IMR-90 (cell line): Measurements from ENCODE around the gene PRKN. TPM values are rescaled to one million over a fixed set of nuclear protein-coding genes. Genes with fewer than 3 reads are reported as not detected.

Experiments
- ATAC-seq: fragments of 200-7000 bp; cut with Tn5 transposase; 2 replicates; pipeline ENCODE4 v1.9.1; 2020; ENCODE audit warnings: low read depth, mild to moderate bottlenecking, moderate library complexity
- BruUV-seq: library from RNA; stranded (reverse); fragments of 400-500 nt; replicated peaks from 2 replicates; lab custom pipeline; 2021; lab: Mats Ljungman, UMichigan
- CTCF ChIA-PET: fragments of 300-600 bp; formaldehyde crosslinking; extraction: SDS; loops from one replicate; lab custom pipeline; 2021; ENCODE audit warnings: antibody characterized with exemption; lab: Yijun Ruan, JAX
- POLR2A ChIA-PET: fragments of 300-600 bp; sonication (Branson Sonifier 250); formaldehyde crosslinking; loops from one replicate; lab custom pipeline; 2022; ENCODE audit warnings: antibody characterized with exemption; ENCODE audit not compliant: unreplicated experiment; lab: Charles Lee
- DNase-seq: peaks from one replicate; pipeline ENCODE4 v3.0.0; 2013
- H2AFZ ChIP-seq: replicated peaks from 2 replicates; pipeline ENCODE3; 2013; ENCODE audit warnings: low read length, mild to moderate bottlenecking; ENCODE audit not compliant: poor library complexity
- H2AK5ac ChIP-seq: 2 replicates; pipeline ENCODE4 v1.6.1; 2013; ENCODE audit warnings: low read depth, low read length, inconsistent platforms
- H2AK9ac ChIP-seq: replicated peaks from 2 replicates; pipeline ENCODE3; 2013; ENCODE audit warnings: mild to moderate bottlenecking, low read depth, low read length, moderate library complexity; ENCODE audit not compliant: poor library complexity
- H2BK120ac ChIP-seq: 2 replicates; pipeline ENCODE4 v1.6.1; 2013; ENCODE audit warnings: low read depth, low read length, inconsistent platforms
- H2BK15ac ChIP-seq: 3 replicates; pipeline ENCODE4 v1.6.1; 2013; ENCODE audit warnings: low read depth, low read length, inconsistent platforms
- H2BK20ac ChIP-seq: 2 replicates; pipeline ENCODE4 v1.6.1; 2013; ENCODE audit warnings: low read depth, mild to moderate bottlenecking, inconsistent platforms, low read length, moderate library complexity
- H2BK5ac ChIP-seq: 2 replicates; pipeline ENCODE4 v1.6.1; 2013; ENCODE audit warnings: mild to moderate bottlenecking, low read depth, low read length, inconsistent platforms; ENCODE audit not compliant: poor library complexity, severe bottlenecking
- H3K14ac ChIP-seq: replicated peaks from 2 replicates; pipeline ENCODE4 v1.6.1; 2013; ENCODE audit warnings: low read depth, low read length, inconsistent platforms
- H3K18ac ChIP-seq: 2 replicates; pipeline ENCODE4 v1.6.1; 2013; ENCODE audit warnings: low read depth, low read length, control low read depth
- H3K23ac ChIP-seq: 2 replicates; pipeline ENCODE4 v1.6.1; 2013; ENCODE audit warnings: low read depth, low read length, inconsistent platforms
- H3K27ac ChIP-seq: 2 replicates; pipeline ENCODE4 v1.5.1; 2013; ENCODE audit warnings: mild to moderate bottlenecking, control low read depth, low read length; ENCODE audit not compliant: insufficient read depth
- H3K27me3 ChIP-seq: 2 replicates; pipeline ENCODE4 v1.6.1; 2013; ENCODE audit warnings: low read length; ENCODE audit not compliant: control insufficient read depth, insufficient read depth
- H3K36me3 ChIP-seq: 2 replicates; pipeline ENCODE4 v1.6.1; 2013; ENCODE audit warnings: low read length, mixed read lengths; ENCODE audit not compliant: control insufficient read depth, insufficient read depth
- H3K4ac ChIP-seq: 2 replicates; pipeline ENCODE4 v1.6.1; 2013; ENCODE audit warnings: low read depth, low read length, inconsistent platforms
- H3K4me1 ChIP-seq: 2 replicates; pipeline ENCODE4 v1.6.1; 2013; ENCODE audit warnings: low read length, mixed read lengths; ENCODE audit not compliant: control insufficient read depth, insufficient read depth
- H3K4me2 ChIP-seq: 2 replicates; pipeline ENCODE4 v1.6.1; 2013; ENCODE audit warnings: low read depth, mild to moderate bottlenecking, control low read depth, low read length, moderate library complexity
- H3K4me3 ChIP-seq: 2 replicates; pipeline ENCODE4 v1.5.1; 2013; ENCODE audit warnings: low read depth, mild to moderate bottlenecking, control low read depth, low read length, moderate library complexity; ENCODE audit not compliant: insufficient read depth
- H3K56ac ChIP-seq: 2 replicates; pipeline ENCODE4 v1.6.1; 2013; ENCODE audit warnings: low read length, inconsistent platforms; ENCODE audit not compliant: insufficient read depth; ENCODE audit errors: extremely low read depth
- H3K79me1 ChIP-seq, 2 experiments: 2 replicates each; pipeline ENCODE4 v1.6.1; 2013; ENCODE audit warnings: low read length in 2 of 2, inconsistent platforms in 1 of 2, low read depth in 1 of 2
- H3K9ac ChIP-seq: 2 replicates; pipeline ENCODE4 v1.6.1; 2013; ENCODE audit warnings: low read depth, low read length, control low read depth
- H3K9me1 ChIP-seq: 2 replicates; pipeline ENCODE4 v1.6.1; 2013; ENCODE audit warnings: low read length, inconsistent platforms; ENCODE audit not compliant: insufficient read depth
- H3K9me3 ChIP-seq: 2 replicates; pipeline ENCODE4 v1.6.1; 2013; ENCODE audit warnings: low read length; ENCODE audit not compliant: control insufficient read depth, insufficient read depth
- H4K20me1 ChIP-seq: 2 replicates; pipeline ENCODE4 v1.6.1; 2013; ENCODE audit warnings: low read length, inconsistent platforms; ENCODE audit not compliant: insufficient read depth
- H4K5ac ChIP-seq: 2 replicates; pipeline ENCODE4 v1.6.1; 2013; ENCODE audit warnings: mild to moderate bottlenecking, low read depth, low read length, control low read depth
- H4K8ac ChIP-seq, 2 experiments: 2 replicates each; pipeline ENCODE4 v1.6.1; 2013; ENCODE audit warnings: low read depth in 2 of 2, low read length in 2 of 2, control low read depth in 1 of 2, inconsistent platforms in 1 of 2
- H4K91ac ChIP-seq: 2 replicates; pipeline ENCODE4 v1.6.1; 2013; ENCODE audit warnings: low read depth, low read length, inconsistent platforms; ENCODE audit not compliant: insufficient read depth
- CEBPB ChIP-seq: IDR thresholded peaks from 2 replicates; pipeline ENCODE4 v1.6.1; 2012; ENCODE audit warnings: low read depth, low read length, improper control_type of control experiment
- FOS ChIP-seq: fragments of 150-350 bp; IDR thresholded peaks from 2 replicates; pipeline ENCODE4 v1.6.1; 2016; ENCODE audit warnings: low read depth, low read length
- RCOR1 ChIP-seq: IDR thresholded peaks from 2 replicates; pipeline ENCODE4 v1.6.1; 2012; ENCODE audit warnings: mild to moderate bottlenecking, low read length, improper control_type of control experiment; ENCODE audit not compliant: insufficient replicate concordance
- WGBS, 2 experiments: methylation state at CpG; one replicate each; pipeline versions ENCODE4 v1.1.5 to v1.1.7; 2013; ENCODE audit warnings: missing lambda C conversion rate in 2 of 2; ENCODE audit not compliant: insufficient read length in 1 of 2; ENCODE audit errors: extremely low coverage in 2 of 2; 5-methylcytosine and 5-hydroxymethylcytosine counted together
- dilution Hi-C: fragments of 300-500 bp; cut with HindIII; formaldehyde crosslinking; loops from one replicate; pipeline ENCODE4 v1.14.3; 2018; ENCODE audit warnings: low sequenced_read_pairs; ENCODE audit not compliant: unreplicated experiment
- in situ Hi-C: fragments of 300-500 bp; cut with MboI; formaldehyde crosslinking; loops from 3 replicates; pipeline ENCODE4 v1.14.3; 2019; ENCODE audit warnings: low sequenced_read_pairs, inconsistent platforms, mixed read lengths
- intact Hi-C: fragments of 100-400 bp; cut with micrococcal nuclease; formaldehyde crosslinking; loops from 2 replicates; pipeline ENCODE4 v1.10.0; 2022
- polyA plus RNA-seq, 3 experiments: library from polyadenylated mRNA; depleted of rRNA; stranded (reverse); fragments of >200 nt; gene quantifications; 2 replicates each; pipeline ENCODE4 v1.2.3, GENCODE V29; 2012; ENCODE audit warnings: low replicate concordance in 1 of 3
- total RNA-seq: library from RNA; depleted of rRNA; stranded (reverse); fragments of >200 nt; gene quantifications from 2 replicates; pipeline ENCODE4 v1.2.3, GENCODE V29; 2012
- TF ChIP-seq, protein P1 (sequence below): fragments of 150-350 bp; IDR thresholded peaks from 2 replicates; pipeline ENCODE4 v1.6.1; 2017; ENCODE audit warnings: mild to moderate bottlenecking, antibody characterized with exemption, low read length, low read depth

Gene PRKN
- total and polyA plus RNA-seq, 2 of the 4 experiments (the other 2 are of a cell fraction): 0.15 to 0.18 TPM

DNA sequence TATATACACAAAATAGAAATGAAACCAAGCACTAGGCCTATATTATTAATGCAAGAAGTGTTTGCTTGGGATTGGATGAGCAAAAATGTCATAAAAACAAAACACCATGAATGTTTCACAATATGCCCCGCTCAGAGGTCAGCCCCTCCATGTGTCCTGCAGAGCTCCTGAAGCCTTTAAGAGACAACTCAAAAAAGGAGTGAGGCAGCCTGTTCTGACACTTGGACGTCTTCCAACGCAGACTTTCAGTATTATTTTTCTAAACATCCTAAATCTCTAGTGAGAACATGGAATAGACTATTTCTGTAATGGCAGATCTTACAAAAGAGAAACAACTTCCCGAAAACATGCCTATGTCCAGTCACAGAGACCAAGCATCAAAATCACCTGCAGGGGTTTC, 322.6 kb downstream of the PRKN start:
- no peak overlapping the region for H2AFZ ChIP-seq
- H3K36me3 ChIP-seq: no peaks in the 10 kb centered on the region
- no peak overlapping the region for H3K14ac ChIP-seq
- H3K23ac ChIP-seq: no peak overlapping the region
- H2AK9ac ChIP-seq: no peak overlapping the region
- dilution Hi-C loops (no loop called here), intact Hi-C loops (no loop called here), in situ Hi-C loops (no loop called here)
- no peaks in the 10 kb centered on the region for H3K27me3 ChIP-seq
- H3K9me3 ChIP-seq: peaks cover 14% of the 10 kb centered on the region
- no peak overlapping the region for H4K5ac ChIP-seq
- WGBS, 2 experiments: no CpG with 5 or more reads among the region's 4 CpGs
- H2BK20ac ChIP-seq: no peak overlapping the region
- H2BK120ac ChIP-seq: no peak overlapping the region
- H3K27ac ChIP-seq: no peak overlapping the region
- H3K79me1 ChIP-seq: no peaks in the 10 kb centered on the region
- H3K18ac ChIP-seq: no peak overlapping the region
- H3K9ac ChIP-seq: no peak overlapping the region
- TF ChIP-seq, protein P1, sequence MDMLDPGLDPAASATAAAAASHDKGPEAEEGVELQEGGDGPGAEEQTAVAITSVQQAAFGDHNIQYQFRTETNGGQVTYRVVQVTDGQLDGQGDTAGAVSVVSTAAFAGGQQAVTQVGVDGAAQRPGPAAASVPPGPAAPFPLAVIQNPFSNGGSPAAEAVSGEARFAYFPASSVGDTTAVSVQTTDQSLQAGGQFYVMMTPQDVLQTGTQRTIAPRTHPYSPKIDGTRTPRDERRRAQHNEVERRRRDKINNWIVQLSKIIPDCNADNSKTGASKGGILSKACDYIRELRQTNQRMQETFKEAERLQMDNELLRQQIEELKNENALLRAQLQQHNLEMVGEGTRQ: no peak
- TF ChIP-seq CEBPB (no peak), FOS (no peak), RCOR1 (no peak)
- H3K4me2 ChIP-seq: no peak overlapping the region
- H2AK5ac ChIP-seq: no peak overlapping the region
- H3K4me3 ChIP-seq: no peak overlapping the region
- POLR2A ChIA-PET: no interaction called here
- no peak overlapping the region for H4K91ac ChIP-seq
- no TSS peak for BruUV-seq
- H3K9me1 ChIP-seq: no peaks in the 10 kb centered on the region
- H2BK5ac ChIP-seq: no peak overlapping the region
- DNase-seq (no peak), ATAC-seq (no peak)
- no peak overlapping the region for H2BK15ac ChIP-seq
- no peak overlapping the region for H4K8ac ChIP-seq
- CTCF ChIA-PET: no interaction called here
- no peaks in the 10 kb centered on the region for H3K4me1 ChIP-seq
- no peaks in the 10 kb centered on the region for H4K20me1 ChIP-seq
- H3K56ac ChIP-seq: no peak overlapping the region
- H3K4ac ChIP-seq: no peak overlapping the region
